ENCODE data around the gene FGF13.

Gene FGF13

DNA sequence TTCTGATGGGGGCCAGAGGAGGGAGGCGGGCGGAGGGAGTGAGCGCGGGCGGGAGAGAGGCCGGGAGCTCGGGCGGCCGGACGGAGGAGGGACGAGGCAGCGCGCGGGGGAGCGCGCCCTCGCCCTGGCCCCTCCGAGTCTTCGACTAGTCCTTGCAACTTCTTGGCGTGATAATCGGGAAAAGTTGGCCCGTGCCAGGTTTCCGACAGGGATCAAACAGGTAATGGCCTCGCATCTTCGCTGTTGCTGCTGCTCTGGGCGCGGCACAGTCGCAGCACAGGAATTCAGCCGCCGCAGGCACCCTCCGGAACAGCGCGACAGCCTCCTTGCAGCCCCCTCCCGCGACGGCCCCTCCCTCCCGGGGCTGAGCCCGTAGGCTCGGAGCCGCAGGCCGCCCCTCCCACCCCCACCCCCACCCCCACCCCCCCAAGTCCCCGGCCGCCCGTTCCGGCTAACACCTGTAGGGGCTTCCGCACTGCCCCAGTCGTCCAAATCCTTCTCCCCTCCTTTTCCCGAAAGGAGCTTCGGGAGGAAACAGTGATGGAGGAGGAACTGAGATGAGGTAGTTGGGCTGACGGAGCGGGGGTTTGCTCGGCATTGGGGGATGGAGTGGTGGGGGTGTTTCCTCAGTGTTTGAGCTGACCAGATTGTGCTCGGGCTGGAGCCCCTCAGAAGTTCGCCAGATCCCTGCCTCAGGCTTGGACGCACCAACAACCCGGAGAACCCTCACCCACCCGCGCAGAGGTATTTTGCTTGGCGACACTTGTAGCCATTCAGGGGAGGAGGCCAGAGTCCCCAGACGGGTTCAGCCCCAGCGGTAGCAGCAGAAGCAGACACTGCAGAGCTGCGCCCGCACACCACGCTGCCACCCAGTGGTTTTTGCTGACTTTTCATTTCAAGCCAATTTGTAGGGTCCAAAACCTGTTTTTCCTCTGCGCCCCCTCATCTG, at the start of gene FGF13:
Gene FGF13 (minus strand): TSS at position 319 of the 949 bp plus-strand sequence. CDS start 714 bp downstream, outside the sequence.
- DNase-seq (ENCODE audit: low read depth in 1 of 2, low spot score in 1 of 2), result no peak

DNA sequence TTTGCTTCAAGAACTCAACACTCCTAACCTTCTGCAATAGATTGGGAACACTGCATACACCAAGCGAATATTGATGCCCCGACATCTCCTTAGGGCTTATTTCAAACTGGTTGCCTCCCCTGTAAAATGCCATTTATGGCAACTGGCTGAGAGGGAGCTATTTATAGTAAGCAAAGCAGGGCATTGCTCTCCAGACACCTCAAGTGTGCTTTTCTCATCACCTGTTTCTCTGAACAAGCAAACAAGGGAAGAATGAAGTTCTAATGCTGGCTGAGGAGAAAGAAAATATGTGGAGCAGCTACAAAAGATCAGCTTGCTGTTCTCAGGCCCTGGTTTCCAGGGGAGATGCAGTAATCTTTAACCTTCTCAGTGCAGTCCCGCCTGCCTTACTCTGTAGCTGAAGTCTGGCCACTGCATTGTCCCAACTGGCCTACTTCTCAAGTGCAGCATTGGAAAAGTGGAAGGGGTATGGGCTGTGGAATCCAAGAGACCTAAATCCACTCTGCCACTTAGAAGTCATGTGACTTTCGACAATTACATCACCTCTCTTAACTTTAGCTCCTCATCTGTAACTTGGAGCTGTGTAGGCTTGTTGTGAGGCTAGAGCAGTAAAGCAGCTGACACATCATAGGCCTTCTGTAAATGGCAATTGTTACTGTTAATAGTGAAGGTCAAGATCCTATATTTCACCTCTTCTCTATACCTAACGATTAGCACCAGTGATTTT, 47.9 kb upstream of the FGF13 start:
- no peak for DNase-seq (ENCODE audit: low read depth in 1 of 2, low spot score in 1 of 2)

DNA sequence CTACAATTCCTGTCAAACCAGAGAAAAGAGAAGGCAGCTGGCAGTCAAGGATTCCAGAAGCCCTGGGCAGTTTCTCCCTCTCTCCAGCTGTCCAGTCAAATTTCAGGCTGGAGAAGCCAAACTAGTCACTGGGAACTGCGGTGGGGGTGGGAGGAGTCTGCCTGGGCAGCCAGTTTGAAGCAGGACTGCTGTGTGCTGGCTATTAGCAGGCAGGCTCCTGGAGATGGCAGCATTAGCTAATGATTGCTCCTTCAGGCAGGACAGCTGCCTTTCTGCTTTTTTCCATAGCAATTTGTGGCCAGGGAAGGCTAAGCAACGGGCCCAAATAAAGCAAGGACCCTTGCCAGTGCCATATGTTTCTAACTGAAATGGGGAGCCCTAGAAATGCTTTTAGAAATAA, 44.7 kb upstream of the FGF13 start:
- DNase-seq (ENCODE audit: low read depth in 1 of 2, low spot score in 1 of 2), result no peak

DNA sequence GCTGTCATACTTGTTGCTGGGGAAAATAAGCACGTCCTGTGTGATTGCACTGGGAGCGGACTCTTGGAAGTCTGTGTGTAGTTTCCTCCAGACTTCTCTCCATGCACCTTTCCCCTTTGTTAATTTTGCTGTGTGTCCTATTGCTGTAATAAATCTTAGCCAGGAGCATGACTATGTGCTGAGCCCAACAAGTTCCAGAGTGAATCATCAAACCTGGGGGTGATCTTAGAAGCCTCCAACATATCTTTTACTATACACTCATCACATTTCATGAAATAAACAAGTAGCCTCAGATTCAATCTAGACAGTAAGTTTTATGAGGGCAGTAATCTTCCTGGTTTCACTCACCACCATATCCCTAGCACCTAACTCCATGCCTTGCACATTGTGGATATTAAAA, 43.3 kb upstream of the FGF13 start:
- DNase-seq (ENCODE audit: low read depth in 1 of 2, low spot score in 1 of 2), result no peak

DNA sequence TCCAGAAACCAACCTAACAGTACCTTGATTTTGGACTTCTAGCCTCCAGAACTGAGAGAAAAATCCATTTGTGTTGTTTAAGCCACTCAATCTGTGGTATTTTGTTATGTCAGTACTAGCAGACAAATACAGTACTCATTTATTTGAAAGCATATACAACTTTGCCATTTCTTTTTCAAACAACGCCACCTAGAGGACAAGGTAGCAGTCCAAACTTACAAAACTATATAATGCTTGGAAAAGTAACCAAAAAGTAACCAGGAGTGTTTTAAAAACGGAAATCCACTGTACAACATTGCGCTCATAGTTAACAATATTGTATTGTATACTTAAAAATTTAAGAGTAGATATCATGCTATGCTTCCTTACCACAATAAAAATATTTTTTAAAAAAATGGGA, 37.0 kb upstream of the FGF13 start:
- DNase-seq (ENCODE audit: low read depth in 1 of 2, low spot score in 1 of 2), result no peak

DNA sequence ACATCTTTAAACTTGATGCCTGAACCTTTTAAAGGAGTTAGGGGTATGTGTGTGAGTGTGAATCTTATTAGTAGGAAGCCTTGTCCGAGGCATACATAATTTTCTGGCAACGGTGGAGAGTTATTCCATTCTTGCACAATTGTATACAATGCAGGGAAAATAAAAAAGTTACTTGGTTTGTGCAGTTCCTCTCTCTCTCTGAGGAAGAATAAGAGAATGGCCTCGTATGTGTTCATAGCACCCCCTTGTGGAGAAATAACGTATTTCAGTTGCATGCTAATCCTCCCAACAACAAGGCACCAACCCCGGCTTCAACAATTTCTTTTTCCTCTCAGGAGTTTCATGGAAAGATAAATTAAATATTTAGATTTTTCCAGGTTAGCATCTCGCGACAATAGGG, 33.7 kb upstream of the FGF13 start:
- DNase-seq (ENCODE audit: low read depth in 1 of 2, low spot score in 1 of 2), result no peak

DNA sequence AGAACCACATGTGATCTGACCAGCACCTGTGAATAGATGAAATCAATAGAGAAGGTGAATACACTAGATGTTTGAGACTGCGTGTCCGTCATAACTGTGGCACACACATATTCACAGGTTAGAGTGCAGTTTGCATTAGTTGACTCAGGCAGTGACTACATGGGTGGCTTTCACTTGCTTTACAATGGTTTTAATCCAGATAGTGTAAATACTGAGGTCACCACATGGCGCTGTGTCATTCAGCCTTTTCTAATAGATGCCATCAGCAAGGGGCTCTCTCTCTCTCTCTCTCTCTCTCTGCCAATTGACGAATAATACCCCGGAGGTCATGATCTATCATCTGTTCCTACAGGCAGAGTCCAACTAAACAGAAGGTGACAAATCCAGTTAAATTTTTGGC, 30.7 kb upstream of the FGF13 start:
- no peak for DNase-seq (ENCODE audit: low read depth in 1 of 2, low spot score in 1 of 2)

DNA sequence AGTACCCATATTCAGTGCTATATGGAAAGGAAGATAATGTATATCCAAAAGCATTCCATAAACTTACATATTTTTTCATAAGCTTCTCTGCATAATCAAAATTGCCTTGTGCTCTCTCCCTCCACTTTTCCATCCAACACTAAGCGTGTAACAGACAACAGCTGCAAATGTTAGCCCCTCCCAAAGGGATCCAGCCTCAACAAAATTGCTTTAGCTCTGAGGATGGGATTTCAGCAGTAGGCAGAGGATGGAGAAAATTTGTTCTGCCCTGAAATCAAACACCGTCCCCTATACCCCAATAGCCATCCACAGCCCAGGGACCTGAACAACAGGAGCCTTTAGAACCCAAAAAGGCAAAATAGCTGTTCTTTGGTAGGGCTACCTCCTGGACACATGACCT, 28.8 kb upstream of the FGF13 start:
- no peak for DNase-seq (ENCODE audit: low read depth in 1 of 2, low spot score in 1 of 2)

DNA sequence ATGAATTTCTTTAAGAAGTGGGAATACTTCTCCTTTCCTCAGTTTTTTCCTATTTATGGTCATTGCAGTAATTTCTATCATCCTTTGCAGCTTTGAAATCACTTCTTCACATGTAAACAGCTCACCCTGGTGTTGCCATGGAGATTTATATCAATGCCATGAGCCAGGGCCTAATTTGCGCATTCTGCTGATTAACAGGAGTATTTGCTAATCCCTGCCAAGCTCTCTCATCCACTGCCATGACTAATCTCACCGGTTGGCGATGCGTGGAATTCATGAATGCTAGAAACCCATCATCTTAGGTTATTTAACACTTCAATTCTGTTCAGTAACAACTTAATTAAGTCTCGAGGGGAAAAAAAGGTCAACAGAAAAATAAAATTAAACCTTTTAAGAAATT, 11.8 kb upstream of the FGF13 start:
- no peak for DNase-seq (ENCODE audit: low read depth in 1 of 2, low spot score in 1 of 2)

DNA sequence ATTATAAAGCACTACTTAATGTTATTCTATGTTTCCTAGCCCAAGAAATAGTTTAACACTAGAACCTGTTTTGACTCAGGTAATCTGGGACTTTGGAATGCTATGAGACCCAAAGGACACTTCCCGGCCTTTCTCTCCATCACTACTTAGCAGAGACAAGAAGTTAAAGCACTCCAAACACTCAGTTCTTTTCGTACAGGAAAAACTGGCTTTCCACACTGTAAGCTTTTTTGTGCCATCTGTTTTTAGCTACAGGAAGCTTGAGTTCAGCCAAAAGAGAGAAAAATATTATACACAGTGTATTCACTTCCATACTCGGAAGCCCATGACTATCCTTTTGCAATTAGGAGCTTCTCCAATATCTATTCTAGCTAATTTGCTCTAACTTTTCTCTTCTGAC, 7.9 kb upstream of the FGF13 start:
- no peak for DNase-seq (ENCODE audit: low read depth in 1 of 2, low spot score in 1 of 2)

DNA sequence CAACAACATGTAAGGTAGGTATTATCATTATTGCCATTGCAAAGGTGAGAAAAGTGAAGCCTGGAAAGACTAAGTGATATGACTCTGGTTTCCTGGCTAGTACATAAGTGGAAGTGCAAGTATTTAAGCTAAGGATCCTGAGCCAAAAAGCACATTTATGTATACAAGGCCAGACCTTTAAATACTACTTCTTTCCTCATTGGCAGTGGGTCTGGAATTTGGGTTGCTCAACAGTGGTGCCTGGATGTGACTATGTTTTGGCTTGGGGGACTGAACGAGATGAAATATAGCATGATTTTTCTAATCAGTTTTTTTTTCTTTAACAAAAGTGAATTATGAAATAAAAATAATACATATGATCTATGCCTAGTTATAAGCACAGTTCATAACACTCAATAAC, 7.4 kb upstream of the FGF13 start:
- no peak for DNase-seq (ENCODE audit: low read depth in 1 of 2, low spot score in 1 of 2)

DNA sequence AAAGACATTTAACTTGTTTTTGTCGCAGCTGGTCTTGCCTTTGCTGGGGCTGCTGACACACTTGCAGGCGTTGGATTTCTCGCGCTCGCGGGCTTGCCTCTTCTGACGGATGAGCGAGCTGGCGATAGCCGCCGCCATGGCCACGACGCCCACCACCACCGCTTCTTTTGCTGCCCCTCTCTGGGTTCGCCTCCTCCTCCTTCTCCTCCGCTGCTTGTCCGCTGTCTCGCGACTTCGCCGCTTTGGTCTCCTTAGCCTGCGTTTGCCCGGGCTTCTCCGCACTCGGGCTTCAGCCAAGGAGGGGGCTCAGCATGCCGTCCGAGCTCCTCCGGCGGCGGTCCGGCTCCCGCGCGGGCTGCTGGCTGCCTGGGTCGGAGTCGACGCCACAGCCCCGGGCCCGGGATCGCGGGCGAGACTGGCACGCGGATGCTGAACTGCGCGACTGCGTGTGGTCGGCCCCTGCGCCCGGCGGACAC, 613 bp downstream of the FGF13 start:
- DNase-seq (ENCODE audit: low read depth in 1 of 2, low spot score in 1 of 2), result no peak

DNA sequence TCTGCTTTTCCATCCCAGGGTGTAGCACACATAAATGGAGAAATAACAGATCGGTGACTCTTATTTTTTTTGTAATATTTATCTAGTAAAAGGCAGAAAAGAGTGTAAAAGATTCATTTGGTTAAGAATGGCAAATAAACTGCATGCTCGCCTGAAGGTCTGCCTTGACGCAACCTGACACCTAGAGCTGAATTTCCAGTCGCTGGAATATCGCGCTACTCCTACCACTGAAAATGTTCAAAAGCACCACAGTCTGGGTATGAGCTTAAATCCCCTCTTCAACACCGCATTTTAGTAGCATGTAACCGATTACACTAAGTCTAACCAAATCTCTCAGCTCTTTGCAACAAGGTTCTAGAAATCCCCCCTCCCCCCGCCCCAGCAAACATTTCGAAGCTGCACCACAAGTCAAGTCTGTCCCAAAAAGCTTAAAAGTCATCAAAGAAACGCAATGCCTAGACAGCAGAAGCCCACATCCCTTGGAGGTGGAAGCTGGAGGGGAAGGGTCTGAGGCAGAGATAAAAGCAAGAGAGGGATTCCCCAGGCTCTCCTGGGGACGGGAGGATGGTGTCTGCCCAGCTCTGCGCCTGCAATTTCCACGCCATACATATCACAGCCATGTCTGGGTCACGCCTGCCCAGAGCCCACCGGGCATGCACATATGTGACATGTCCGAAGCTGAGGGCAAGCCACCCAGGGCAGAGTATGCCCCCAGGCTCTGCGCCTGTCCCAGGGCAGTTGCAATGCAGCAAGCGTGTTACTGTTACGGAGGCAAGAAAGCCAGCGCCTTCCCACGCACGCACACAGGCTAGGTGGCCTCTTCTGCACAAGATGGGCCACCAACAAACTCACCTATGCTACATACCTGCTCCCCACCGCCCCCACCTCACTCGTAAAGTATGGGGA, 1.4 kb downstream of the FGF13 start:
- DNase-seq (ENCODE audit: low read depth in 1 of 2, low spot score in 1 of 2), result no peak

DNA sequence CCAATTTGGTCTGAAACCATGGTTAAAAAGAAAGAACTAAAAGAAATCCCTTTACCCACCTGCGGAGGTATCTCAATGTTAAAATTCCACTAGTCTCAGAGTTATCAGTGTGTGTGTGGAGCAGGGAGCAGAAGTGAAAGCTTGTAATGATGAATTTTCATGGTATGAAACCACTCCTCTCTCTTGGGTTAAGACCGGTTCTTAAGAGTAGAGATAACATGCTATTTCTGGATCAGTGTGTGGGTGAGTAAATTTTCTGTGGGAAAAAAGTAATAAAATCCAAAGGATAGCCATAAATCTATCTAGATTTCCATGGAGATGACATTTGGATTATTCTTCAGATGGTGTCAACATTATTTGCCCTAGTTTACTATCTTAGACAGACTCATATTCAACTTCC, 3.2 kb downstream of the FGF13 start:
- no peak for DNase-seq (ENCODE audit: low read depth in 1 of 2, low spot score in 1 of 2)

DNA sequence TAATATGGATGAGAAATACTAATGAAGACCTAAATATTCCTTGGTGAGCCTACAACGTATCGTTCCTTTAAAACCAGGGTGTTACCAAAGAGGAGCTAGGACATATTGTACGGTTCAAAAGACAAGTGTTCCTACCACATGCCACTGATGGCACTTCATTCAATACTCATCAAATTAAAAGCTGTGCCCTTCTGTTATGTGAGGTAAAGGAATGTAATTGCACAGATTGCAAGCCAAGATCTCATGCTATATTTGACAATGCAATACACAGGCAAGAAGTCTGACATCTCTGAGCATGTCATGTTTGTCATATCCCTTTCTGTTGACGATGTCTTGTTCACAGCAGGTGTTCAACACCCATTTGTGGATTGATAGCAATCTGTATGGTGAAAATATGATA, 6.9 kb downstream of the FGF13 start:
- DNase-seq (ENCODE audit: low read depth in 1 of 2, low spot score in 1 of 2), result no peak

DNA sequence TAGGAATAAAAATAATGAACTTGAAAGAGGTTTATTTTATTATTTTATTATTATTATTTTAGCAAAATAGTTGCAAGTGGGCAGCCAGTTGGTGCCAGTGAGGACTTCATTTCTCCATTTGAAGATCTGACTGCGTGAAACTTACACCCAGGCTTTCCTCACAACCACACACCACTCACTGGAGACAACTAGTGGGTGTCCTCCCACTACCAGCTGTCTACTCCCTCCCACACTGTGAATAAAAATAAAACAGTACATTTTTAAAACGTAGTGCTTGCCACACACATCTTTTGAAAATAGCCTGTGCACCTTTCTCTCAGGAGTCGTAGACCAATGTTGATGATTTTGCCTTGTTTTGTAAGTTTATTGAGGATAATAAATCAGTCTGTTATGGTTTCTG, 7.4 kb downstream of the FGF13 start:
- DNase-seq (ENCODE audit: low read depth in 1 of 2, low spot score in 1 of 2), result no peak

DNA sequence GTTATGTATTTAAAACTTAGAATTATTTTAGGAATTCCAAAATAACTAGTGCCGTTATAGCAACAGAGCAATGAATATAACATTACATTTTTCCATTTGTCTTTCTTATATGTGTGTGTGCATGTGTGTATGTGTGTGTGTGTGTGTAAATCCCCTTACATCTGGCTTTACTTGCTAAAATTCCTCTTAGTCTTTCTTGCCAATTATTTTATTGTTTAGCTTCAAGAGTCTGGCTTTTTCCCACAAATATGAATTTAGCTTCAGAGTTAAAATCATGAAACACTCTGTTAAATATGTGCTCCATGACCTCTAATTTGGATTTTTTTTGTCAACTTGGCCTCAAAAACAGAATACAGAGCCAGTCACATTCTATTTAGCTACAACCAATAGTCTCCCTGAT, 18.9 kb downstream of the FGF13 start:
- no peak for DNase-seq (ENCODE audit: low read depth in 1 of 2, low spot score in 1 of 2)

DNA sequence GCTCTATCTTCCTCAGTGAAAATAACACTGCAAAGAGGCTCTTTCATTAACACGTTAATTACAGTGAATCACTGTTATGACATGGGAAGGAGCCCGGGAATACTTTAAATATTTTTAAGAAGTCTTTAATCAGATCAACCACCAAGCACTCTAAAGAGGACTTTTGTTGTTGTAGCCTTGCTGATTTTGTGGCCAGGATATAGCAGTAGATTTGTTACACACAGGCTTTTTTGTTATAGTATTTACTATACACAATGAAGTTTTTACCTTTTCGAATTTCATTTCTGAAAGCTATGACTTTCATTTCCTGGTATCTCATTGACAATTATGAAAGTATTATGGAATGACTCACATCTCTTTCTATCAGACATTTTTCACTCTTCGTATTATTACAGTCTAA, 20.3 kb downstream of the FGF13 start:
- DNase-seq (ENCODE audit: low read depth in 1 of 2, low spot score in 1 of 2), result no peak

DNA sequence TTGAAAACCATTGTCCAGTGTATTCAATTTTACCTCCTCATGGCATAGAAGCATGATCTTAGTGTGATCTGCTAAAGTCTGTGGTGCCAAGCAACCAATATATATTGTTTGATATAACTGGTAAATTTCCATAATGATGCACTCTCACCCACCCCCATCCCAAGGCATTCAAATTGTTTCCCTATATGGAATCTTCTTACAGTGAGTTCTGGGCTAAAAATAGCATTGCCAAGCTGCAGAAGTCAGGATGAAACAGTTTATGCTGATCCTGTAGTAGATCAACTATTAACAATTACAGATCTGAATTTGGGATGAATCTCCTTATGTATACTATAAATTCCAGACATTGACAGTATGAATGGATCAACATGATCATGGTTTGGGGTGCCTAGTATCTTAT, 20.9 kb downstream of the FGF13 start:
- DNase-seq (ENCODE audit: low read depth in 1 of 2, low spot score in 1 of 2), result no peak

DNA sequence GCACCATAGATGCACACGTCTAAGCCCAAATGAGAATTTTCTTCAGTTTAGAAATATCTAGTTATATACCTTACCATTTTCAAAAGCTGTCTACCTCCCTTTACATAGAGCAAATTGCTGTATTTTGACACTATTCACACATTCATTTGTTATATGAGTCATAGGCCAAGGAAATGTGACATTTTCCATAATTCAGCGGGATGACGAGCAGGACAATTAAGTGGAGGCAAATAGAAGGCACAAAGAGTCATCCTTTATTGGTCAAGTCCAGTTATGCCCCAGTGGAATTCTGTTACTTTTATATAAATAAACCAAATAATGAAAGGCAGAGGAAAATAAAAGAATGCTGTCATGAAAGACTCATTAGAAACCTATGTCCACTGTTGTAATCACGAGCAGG, 27.9 kb downstream of the FGF13 start:
- no peak for DNase-seq (ENCODE audit: low read depth in 1 of 2, low spot score in 1 of 2)

DNA sequence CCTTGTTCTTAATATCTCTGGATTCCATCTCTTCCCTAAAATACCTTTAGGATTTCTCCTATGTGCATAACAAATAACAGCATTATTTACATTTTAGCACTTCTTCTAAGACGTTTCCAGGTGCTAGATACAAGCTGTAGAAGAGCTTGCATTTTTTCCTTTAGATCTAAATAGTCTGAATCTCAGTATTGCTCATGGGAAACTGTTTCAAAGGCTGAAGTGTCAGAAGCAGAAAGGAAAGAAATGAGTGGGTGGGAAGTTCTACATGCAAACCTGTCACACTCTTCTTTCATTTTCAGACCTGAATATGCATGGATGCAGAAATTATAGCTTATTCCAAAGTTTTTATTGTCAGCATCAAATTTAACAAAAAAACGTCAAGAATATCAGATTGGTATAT, 41.8 kb downstream of the FGF13 start:
- no peak for DNase-seq (ENCODE audit: low read depth in 1 of 2, low spot score in 1 of 2)

Data from activated T-helper 1 cell treated with anti-CD3 and anti-CD28 coated beads, Interleukin-2, amount 50 U/mL, for 16 hours (primary cell).